KBM-7 (cell line): ENCODE data around the gene TOX2.

ENCODE experiments used
- DNase-seq: peaks from one replicate; pipeline ENCODE4 v3.0.0-alpha.2; 2015
- in situ Hi-C: fragments of 300-500 bp; cut with MboI; formaldehyde crosslinking; loops from 2 replicates; pipeline ENCODE4 v1.14.3; 2020; ENCODE audit warnings: low sequenced_read_pairs, low pct_unique_long_range_greater_than_20kb, mixed read lengths

Gene TOX2

DNA sequence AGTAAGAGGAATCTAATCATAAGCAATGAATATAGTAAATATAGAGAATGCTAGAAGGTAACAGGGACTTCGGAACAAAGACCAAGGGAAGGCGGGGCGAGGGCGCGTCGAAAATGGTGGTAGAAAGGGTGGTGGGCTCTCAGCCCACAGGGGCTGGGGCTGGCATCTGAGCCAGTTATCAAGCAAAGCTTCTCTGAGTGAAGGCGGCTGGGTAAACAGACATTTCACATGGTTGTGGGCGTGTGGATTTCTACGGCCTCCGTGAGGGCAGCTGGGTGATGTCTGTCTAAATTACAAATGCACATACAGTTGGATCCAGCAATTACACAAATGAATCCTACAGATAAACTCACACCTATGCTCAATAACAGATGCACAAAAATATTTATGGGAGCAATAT, 56.6 kb downstream of the TOX2 start:
- no peak for DNase-seq
- in situ Hi-C loops = no loop called here

GRCh38 chr20:43972051-43972450, 57.4 kb downstream of the TOX2 start:
- in situ Hi-C loops = no loop called here
- no peak for DNase-seq

GRCh38 chr20:43972692-43973091, 58.0 kb downstream of the TOX2 start:
- in situ Hi-C loops = no loop called here
- no peak for DNase-seq

DNA sequence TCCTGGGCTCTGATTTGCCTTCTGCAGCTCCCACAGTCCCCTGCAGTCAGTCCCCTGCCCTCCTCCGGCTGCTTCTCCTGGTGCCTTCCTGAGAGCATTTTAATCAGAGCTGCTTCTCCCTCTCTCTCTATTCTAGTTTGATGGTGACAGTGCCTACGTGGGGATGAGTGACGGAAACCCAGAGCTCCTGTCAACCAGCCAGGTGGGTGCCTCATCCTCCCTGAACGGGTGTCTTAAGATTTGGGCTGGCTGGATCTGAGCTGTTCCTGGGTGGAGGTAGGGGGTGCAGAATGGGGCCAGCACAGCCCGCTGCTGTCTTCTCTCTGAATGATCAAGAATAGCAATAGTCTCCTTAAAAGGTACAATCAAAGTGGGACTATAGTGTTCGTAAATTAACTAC, 58.6 kb downstream of the TOX2 start:
- in situ Hi-C loops = no loop called here
- no peak for DNase-seq

GRCh38 chr20:43973671-43974450, 59.2 kb downstream of the TOX2 start:
- in situ Hi-C loops = no loop called here
- no peak for DNase-seq

DNA sequence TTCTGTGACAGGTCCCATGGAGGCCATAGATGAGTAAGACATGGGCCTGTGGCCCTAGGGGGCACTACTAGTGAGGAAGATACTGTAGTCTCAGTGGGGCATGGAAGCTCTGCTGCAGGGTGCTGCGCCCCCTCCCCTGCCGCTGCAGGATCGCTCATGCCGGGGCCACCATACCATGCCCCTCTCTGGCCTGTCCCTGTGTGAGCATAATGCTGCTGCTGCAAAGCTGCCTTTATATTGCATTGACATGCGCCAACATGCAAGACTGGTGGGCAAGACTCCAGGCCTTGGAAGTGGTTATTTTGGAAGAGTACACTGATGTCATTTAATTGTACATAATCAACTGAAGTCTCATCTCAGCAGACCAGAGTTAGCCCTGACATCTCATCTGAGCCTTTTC, 60.0 kb downstream of the TOX2 start:
- no peak for DNase-seq
- in situ Hi-C loops = no loop called here

- in situ Hi-C loops = no loop called here
- DNase-seq = no peak
Measured at GRCh38 chr20:43975096-43975768, 60.6 kb downstream of the TOX2 start.

DNA sequence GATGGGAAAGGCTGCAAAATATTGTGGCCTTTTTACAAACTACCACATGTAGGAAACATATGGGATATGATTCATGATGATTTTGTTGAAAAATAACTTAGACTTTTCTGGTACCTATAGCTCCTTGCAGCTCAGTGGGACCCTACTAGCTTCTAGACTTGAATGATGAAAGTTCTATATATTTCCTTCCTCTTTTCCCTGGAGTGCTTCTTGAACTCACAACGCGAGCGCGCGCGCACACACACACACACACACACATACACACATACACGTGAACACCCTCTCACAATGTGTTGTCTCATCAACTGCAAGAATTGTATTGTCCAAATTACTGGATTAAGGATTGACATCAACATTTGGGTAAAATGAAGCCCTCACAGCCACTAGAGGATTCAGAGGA, 61.9 kb downstream of the TOX2 start:
- in situ Hi-C loops = no loop called here
- no peak for DNase-seq

- in situ Hi-C loops = no loop called here
- no peak for DNase-seq
Measured at GRCh38 chr20:43977252-43977651, 62.6 kb downstream of the TOX2 start.

DNA sequence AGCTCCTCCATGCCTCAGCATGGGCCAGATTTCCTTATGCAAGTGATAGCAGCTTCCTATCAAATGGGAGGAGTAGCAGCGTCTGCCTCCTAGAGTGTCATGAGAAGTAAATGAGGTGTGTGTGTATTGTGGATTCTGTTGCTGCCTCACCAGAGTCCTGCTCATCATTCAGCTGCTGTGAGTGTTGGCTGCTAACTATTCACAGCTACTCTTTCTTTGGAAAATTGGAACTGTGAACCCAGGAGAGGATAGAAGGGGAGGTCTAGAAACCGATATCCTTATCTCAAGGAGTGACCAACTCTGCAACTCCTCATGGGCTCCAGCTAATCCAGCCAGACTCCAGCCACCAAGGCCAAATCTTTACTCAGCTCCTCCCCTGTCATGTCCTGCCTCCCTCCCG, 63.3 kb downstream of the TOX2 start:
- DNase-seq = no peak
- in situ Hi-C loops = no loop called here

- DNase-seq = no peak
- in situ Hi-C loops = no loop called here
Measured at GRCh38 chr20:43979576-43980105, 65.0 kb downstream of the TOX2 start.

GRCh38 chr20:43981540-43981939, 66.9 kb downstream of the TOX2 start:
- in situ Hi-C loops = no loop called here
- no peak for DNase-seq

GRCh38 chr20:43982016-43982415, 67.4 kb downstream of the TOX2 start:
- in situ Hi-C loops = no loop called here
- DNase-seq = no peak

- DNase-seq = no peak
- in situ Hi-C loops = no loop called here
Measured at GRCh38 chr20:43982886-43983285, 68.2 kb downstream of the TOX2 start.

DNA sequence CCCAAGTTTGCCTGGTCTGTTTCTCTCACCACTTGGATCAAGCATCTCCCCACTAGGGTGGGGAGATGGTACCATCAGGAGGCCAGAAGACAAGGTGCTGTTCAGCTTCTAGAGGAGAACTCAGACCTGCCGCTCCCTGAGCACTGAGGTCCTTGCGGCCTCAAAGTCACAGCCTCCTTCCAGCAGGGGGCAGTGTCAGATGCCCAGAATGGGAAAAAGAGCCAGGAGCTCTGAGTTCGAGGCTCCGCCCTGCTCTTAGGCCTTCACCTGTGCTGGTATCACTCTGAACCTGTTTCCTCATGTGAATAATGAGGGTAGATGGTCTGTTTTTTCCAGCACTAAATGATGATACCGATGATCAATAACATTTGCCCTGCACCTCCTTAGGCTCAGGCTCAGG, 68.7 kb downstream of the TOX2 start:
- DNase-seq = no peak
- in situ Hi-C loops = no loop called here

DNA sequence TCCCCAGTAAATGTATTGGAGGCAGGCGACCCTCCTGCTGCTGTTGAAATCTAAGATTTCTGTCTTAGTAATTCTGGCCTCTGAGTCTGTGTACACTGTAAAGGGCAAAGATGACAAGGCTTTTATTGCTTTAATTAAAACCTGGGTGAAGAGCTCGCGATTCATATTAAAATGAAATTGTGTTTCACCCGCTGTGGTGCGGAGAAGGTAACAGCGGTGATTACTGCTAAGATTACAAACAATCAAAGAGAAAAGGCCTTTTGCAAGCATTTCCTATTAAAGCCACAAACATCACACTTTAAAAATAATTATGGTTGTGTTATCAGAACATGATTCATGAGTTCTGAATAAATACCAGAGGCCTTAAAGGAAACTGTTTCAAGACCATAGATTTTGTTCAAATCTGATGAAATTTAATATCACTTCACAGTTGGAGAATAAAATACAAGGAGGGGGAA, 69.3 kb downstream of the TOX2 start:
- in situ Hi-C loops = no loop called here
- DNase-seq = no peak

GRCh38 chr20:43984587-43984986, 69.9 kb downstream of the TOX2 start:
- in situ Hi-C loops = no loop called here
- DNase-seq = no peak

DNA sequence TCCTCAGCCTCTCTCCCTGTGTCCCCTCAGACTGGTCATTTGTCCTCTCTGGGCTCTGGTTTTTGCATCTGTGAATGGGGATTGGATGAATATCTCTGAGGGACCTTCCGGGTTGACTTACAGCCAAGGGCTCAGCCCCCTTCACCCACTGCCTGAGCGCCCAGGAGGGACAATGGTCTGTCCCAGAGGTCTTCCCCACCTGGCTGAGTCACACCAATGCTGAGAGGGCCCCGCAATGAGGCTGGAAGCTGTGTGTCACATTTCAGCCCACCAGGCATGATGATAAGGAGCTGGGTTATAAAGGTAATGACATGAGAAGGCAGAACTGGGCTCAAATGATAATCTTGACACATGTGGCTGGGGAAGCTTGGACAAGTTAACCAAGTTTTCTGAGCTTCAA, 70.5 kb downstream of the TOX2 start:
- in situ Hi-C loops = no loop called here
- no peak for DNase-seq

DNA sequence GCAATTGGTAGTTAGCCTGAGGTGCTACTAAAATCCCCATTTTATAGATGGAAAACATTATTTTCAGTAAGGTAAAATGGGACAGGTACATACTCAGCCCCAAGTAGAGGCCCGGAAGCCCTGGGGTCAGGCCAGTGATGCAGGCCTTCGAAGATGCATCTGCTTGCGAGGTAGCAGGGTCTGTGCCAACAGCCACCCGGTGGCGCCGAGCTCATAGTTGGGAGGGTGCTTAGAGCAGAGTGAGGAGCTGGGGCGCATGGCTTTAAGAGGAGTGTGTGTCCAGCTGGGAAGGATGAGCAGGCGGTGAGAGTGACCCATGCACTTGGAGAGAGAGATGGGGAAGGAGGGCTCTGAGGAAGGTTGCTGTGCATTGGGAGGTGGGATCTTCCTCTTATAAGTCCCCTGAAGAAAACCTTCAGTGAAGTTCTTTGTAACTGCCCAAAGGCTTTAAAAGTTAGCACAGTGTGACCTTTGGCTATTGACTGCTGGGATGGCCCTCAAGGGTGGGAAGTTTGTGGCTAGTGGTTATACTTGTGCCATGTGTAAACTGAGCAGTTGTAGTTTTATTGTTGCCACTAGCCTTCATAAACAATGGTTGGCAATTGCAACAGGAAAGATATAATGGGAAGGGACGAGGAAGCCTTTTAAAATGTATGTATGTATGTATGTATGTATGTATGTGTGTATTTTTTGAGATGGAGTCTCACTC, 71.1 kb downstream of the TOX2 start:
- DNase-seq = no peak
- in situ Hi-C loops = no loop called here

DNA sequence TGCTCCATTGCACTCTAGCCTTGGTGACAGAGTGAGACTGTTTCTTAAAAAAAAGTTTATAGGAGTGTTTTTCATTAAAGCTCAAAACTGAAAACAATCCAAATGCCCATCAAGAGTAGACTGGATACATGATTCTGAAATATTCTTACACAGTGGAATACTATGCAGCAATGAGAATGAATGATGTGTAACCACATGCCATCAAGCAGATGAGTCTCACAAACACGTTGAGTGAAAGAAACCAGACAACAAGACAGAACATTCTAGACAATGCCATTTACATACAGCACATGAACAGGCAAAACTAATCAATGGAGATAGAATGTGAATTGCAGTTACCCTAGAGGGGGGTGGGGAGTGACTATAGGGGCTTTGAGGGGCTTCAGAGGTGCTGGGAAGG, 72.4 kb downstream of the TOX2 start:
- no peak for DNase-seq
- in situ Hi-C loops = no loop called here
